Measurements from ENCODE around the gene TBL3. TPM values are rescaled to one million over a fixed set of nuclear protein-coding genes. Genes with fewer than 3 reads are reported as not detected.
A peak's percentile ranks its signal among the peaks of the same experiment; 100 is the strongest.

The TBL3 gene
- total RNA-seq, 1 experiment from 2014 or later, result 73.4 TPM

GRCh38 chr16:2003827-2004641 lies 32.2 kb downstream of the TBL3 start:
- no peak for TF ChIP-seq HMGA2 (CRISPR knock-in tag; IDR thresholded peaks at IDR 0.05)
- no peak for TF ChIP-seq SMAD3 (CRISPR knock-in tag; IDR thresholded peaks at IDR 0.05; ENCODE audit: borderline replicate concordance)
- TF ChIP-seq CREM (CRISPR knock-in tag; IDR thresholded peaks at IDR 0.05), result 0 out of 2 replicates have a peak, but pooled peaks have one; percentile 54
- no peak for TF ChIP-seq ZNF121 (CRISPR knock-in tag; IDR thresholded peaks at IDR 0.05)
- no peak for TF ChIP-seq GRHL2 (CRISPR knock-in tag; IDR thresholded peaks at IDR 0.05; ENCODE audit: insufficient replicate concordance, severe bottlenecking)
- peak; percentile 82 for TF ChIP-seq SP1 (CRISPR knock-in tag; conservative IDR thresholded peaks at IDR 0.05)
- TF ChIP-seq ZNF317 (CRISPR knock-in tag; IDR thresholded peaks at IDR 0.05; ENCODE audit: borderline replicate concordance, low read depth), result 0 out of 2 replicates have a peak, but pooled peaks have one; percentile 13
- no peak for TF ChIP-seq NFYB (CRISPR knock-in tag; conservative IDR thresholded peaks at IDR 0.05; ENCODE audit: low read depth)
- 0 out of 2 replicates have a peak, but pooled peaks have one; percentile 32 for TF ChIP-seq FOXK1 (CRISPR knock-in tag; IDR thresholded peaks at IDR 0.05)
- no peak for TF ChIP-seq GABPB1 (CRISPR knock-in tag; IDR thresholded peaks at IDR 0.05)
- TF ChIP-seq CDX4 (CRISPR knock-in tag; IDR thresholded peaks at IDR 0.05; ENCODE audit: borderline replicate concordance), result no peak
- TF ChIP-seq CTCF (IDR thresholded peaks at IDR 0.05), result peak; percentile 92
- TF ChIP-seq USF2 (CRISPR knock-in tag; IDR thresholded peaks at IDR 0.05), result peak; percentile 74
- peak; percentile 49; the same call in 1 of the 2 replicates for TF ChIP-seq HMGXB4 (CRISPR knock-in tag; IDR thresholded peaks at IDR 0.05)
- TF ChIP-seq ZSCAN18 (CRISPR knock-in tag; IDR thresholded peaks at IDR 0.05), result no peak
- no peak for TF ChIP-seq NR1H2 (CRISPR knock-in tag; IDR thresholded peaks at IDR 0.05)
- TF ChIP-seq JUN (CRISPR knock-in tag; IDR thresholded peaks at IDR 0.05), result no peak
- TF ChIP-seq TCF7 (CRISPR knock-in tag; IDR thresholded peaks at IDR 0.05; ENCODE audit: low read depth), result no peak
- TF ChIP-seq MAX (CRISPR knock-in tag; IDR thresholded peaks at IDR 0.05), result peak; percentile 79; the same call in 1 of the 2 replicates
- TF ChIP-seq USF1 (CRISPR knock-in tag; IDR thresholded peaks at IDR 0.05), result peak; percentile 78
- TF ChIP-seq ETV6 (CRISPR knock-in tag; IDR thresholded peaks at IDR 0.05), result peak; percentile 85; the same call in 1 of the 2 replicates
- TF ChIP-seq NFE2L1 (CRISPR knock-in tag; IDR thresholded peaks at IDR 0.05), result no peak
- 0 out of 2 replicates have a peak, but pooled peaks have one; percentile 15 for TF ChIP-seq E2F5 (CRISPR knock-in tag; IDR thresholded peaks at IDR 0.05)
- H3K4me3 Mint-ChIP-seq, result peak overlapping the region; percentile 27; the same call in 1 of the 2 replicates
- H3K9me3 Mint-ChIP-seq, result no peaks in the 10 kb centered on the region
- CTCF ChIA-PET, result interaction anchor here (0.6 to 3.9 kb wide), 68 partner anchors 11 to 949 kb away, joined by 3 to 82 read pairs (median 6); partner anchors contain the start of genes CASKIN1, CEMP1, GFER and MSRB1
- H3K36me3 Mint-ChIP-seq, result peaks cover 19% of the 10 kb centered on the region
- ATAC-seq (peak; percentile 94), DNase-seq (ENCODE audit: low spot score) (peak; percentile 99)
- peaks cover 35% of the 10 kb centered on the region for H3K4me1 Mint-ChIP-seq
- no peaks in the 10 kb centered on the region for H3K27me3 Mint-ChIP-seq (ENCODE audit: low read depth)
- POLR2A ChIA-PET, result interaction anchor here (0.6 to 3.0 kb wide), 6 partner anchors 12 to 147 kb away, joined by 3 to 13 read pairs (median 5); partner anchors contain the start of genes NTHL1, RPS2 and TSC2
- H3K27ac Mint-ChIP-seq, result no peak overlapping the region
